Measurements from ENCODE around the gene COA3. TPM values are rescaled to one million over a fixed set of nuclear protein-coding genes. Genes with fewer than 3 reads are reported as not detected.

Gene COA3
- total RNA-seq, 1 experiment from 2014 or later, result 54.2 TPM

GRCh38 chr17:42759982-42760651 is 38.4 kb downstream of the COA3 start:
- H3K9me3 Mint-ChIP-seq, result no peaks in the 10 kb centered on the region
- CTCF ChIA-PET, result interaction anchor here (0.8 to 5.2 kb wide), 20 partner anchors 9 to 636 kb away, joined by 3 to 117 read pairs (median 6); partner anchors contain the start of genes BECN1, CNTD1, CNTNAP1 and COA3
- H3K27ac Mint-ChIP-seq, result no peak overlapping the region
- peaks cover 55% of the 10 kb centered on the region for H3K27me3 Mint-ChIP-seq (ENCODE audit: low read depth)
- no peaks in the 10 kb centered on the region for H3K36me3 Mint-ChIP-seq
- H3K4me1 Mint-ChIP-seq, result peaks cover 25% of the 10 kb centered on the region
- no peak for TF ChIP-seq NR2C2 (CRISPR knock-in tag; IDR thresholded peaks at IDR 0.05)
- TF ChIP-seq FOXP4 (CRISPR knock-in tag; IDR thresholded peaks at IDR 0.05), result no peak
- no peak for TF ChIP-seq CREM (CRISPR knock-in tag; IDR thresholded peaks at IDR 0.05)
- no peak for TF ChIP-seq KAT7 (CRISPR knock-in tag; IDR thresholded peaks at IDR 0.05; ENCODE audit: borderline replicate concordance)
- no peak for TF ChIP-seq SMAD4 (CRISPR knock-in tag; IDR thresholded peaks at IDR 0.05)
- no peak for TF ChIP-seq STAT6 (CRISPR knock-in tag; conservative IDR thresholded peaks at IDR 0.05; ENCODE audit: low read depth)
- no peak for TF ChIP-seq ATF3 (CRISPR knock-in tag; conservative IDR thresholded peaks at IDR 0.05)
- TF ChIP-seq CBFB (CRISPR knock-in tag; IDR thresholded peaks at IDR 0.05; ENCODE audit: low read depth), result no peak
- TF ChIP-seq ZMAT4 (CRISPR knock-in tag; IDR thresholded peaks at IDR 0.05), result no peak
- TF ChIP-seq ETV6 (CRISPR knock-in tag; IDR thresholded peaks at IDR 0.05), result no peak
- no peak for TF ChIP-seq MYBL2 (CRISPR knock-in tag; IDR thresholded peaks at IDR 0.05)
- TF ChIP-seq E2F5 (CRISPR knock-in tag; IDR thresholded peaks at IDR 0.05), result no peak
- no peak for TF ChIP-seq EMX1 (CRISPR knock-in tag; IDR thresholded peaks at IDR 0.05)
- no peak for TF ChIP-seq ARID4B (CRISPR knock-in tag; IDR thresholded peaks at IDR 0.05; ENCODE audit: borderline replicate concordance)
- TF ChIP-seq JUN (CRISPR knock-in tag; IDR thresholded peaks at IDR 0.05), result no peak
- no peak for TF ChIP-seq ATF2 (CRISPR knock-in tag; IDR thresholded peaks at IDR 0.05; ENCODE audit: borderline replicate concordance, low read depth)
- TF ChIP-seq ZNF281 (CRISPR knock-in tag; IDR thresholded peaks at IDR 0.05), result no peak
- no peak for TF ChIP-seq E2F1 (CRISPR knock-in tag; IDR thresholded peaks at IDR 0.05)
- ATAC-seq (no peak), DNase-seq (ENCODE audit: low spot score) (no peak)
- H3K4me3 Mint-ChIP-seq, result peak overlapping the region; percentile 67
- POLR2A ChIA-PET, result interaction anchor here (1.2 to 1.9 kb wide), 3 partner anchors 12 to 16 kb away, joined by 3 to 8 read pairs (median 6); partner anchors contain the start of genes EZH1 and VPS25
